Measurements from ENCODE around the gene CYTH4. TPM values are rescaled to one million over a fixed set of nuclear protein-coding genes. Genes with fewer than 3 reads are reported as not detected.

The CYTH4 gene
- total RNA-seq, 4 donors from 2014 or later, result 0.55 to 4.3 (median 2.7) TPM

DNA sequence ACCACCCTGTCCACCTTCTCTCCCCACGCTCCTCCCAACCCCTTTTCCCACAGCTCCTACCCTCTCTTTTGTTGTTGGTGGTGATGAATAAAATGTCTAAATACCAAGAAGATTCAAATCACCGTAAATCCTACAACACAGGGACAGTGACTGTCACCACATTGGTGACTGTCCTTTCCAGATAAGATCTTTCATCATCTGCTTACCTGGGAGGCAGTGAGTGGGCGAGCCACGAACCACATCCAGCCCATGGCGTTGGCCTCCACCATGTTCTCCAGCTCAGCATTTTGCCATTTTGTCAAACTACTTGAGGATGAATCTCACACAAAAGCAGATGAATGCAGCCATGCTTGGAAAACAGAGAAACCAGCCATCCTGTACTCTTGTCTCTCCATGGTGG, 6.7 kb upstream of the CYTH4 start:
- DNase-seq (ENCODE audit: low spot score in 2 of 2), result no peak
- H3K4me1 ChIP-seq, result no peaks in the 10 kb centered on the region
- H3K27ac ChIP-seq, result no peak overlapping the region
- H3K36me3 ChIP-seq, result no peaks in the 10 kb centered on the region
- WGBS, result 83% methylated on average over 5 of the region's 5 CpGs
- H3K27me3 ChIP-seq, result peaks cover 44% of the 10 kb centered on the region
- no peaks in the 10 kb centered on the region for H3K9me3 ChIP-seq
- H3K4me3 ChIP-seq, result no peak overlapping the region
- TF ChIP-seq EP300 (IDR thresholded peaks at IDR 0.05), result no peak
- TF ChIP-seq POLR2AphosphoS5 (IDR thresholded peaks at IDR 0.05), result no peak
- TF ChIP-seq CTCF (IDR thresholded peaks at IDR 0.05), result no peak
- no peak for TF ChIP-seq POLR2A (IDR thresholded peaks at IDR 0.05)

GRCh38 chr22:37276776-37277175, 5.5 kb upstream of the CYTH4 start:
- TF ChIP-seq POLR2A (IDR thresholded peaks at IDR 0.05) (no peak), EP300 (IDR thresholded peaks at IDR 0.05) (no peak), CTCF (IDR thresholded peaks at IDR 0.05) (no peak), POLR2AphosphoS5 (IDR thresholded peaks at IDR 0.05) (no peak)
- 61% methylated on average over 2 of the region's 2 CpGs for WGBS

DNA sequence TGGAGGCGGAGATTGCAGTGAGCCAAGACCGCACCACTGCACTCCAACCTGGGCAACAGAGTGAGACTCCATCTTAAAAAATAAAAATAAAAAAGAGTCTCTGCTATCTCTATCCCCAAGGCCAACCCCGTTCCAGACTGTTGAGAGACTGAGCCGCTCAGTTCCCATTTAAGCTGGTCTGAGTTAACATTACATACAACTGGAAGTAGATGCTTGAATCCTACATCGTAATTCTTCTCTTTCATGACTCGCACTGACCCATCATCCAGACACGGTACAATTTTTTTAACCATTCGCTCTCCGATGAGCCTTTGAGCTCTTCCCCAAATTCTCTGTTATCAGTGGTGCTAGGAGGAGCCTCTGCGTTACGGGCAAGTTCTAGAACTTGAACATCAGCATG, 4.9 kb upstream of the CYTH4 start:
- no peaks in the 10 kb centered on the region for H3K9me3 ChIP-seq
- no peaks in the 10 kb centered on the region for H3K4me1 ChIP-seq
- no peak overlapping the region for H3K27ac ChIP-seq
- no peak for DNase-seq (ENCODE audit: low spot score in 2 of 2)
- 73% methylated on average over 11 of the region's 11 CpGs for WGBS
- H3K4me3 ChIP-seq, result no peak overlapping the region
- peaks cover 42% of the 10 kb centered on the region for H3K27me3 ChIP-seq
- no peak for TF ChIP-seq POLR2A (IDR thresholded peaks at IDR 0.05)
- TF ChIP-seq EP300 (IDR thresholded peaks at IDR 0.05), result no peak
- H3K36me3 ChIP-seq, result no peaks in the 10 kb centered on the region

More at GRCh38 chr22:37276776-37277175, 5.5 kb upstream of the CYTH4 start:
- DNase-seq (ENCODE audit: low spot score in 2 of 2), result no peak
- H3K27me3 ChIP-seq, result peaks cover 43% of the 10 kb centered on the region
- H3K36me3 ChIP-seq, result no peaks in the 10 kb centered on the region
- H3K27ac ChIP-seq, result no peak overlapping the region
- H3K9me3 ChIP-seq, result no peaks in the 10 kb centered on the region
- H3K4me1 ChIP-seq, result no peaks in the 10 kb centered on the region
- no peak overlapping the region for H3K4me3 ChIP-seq

DNA sequence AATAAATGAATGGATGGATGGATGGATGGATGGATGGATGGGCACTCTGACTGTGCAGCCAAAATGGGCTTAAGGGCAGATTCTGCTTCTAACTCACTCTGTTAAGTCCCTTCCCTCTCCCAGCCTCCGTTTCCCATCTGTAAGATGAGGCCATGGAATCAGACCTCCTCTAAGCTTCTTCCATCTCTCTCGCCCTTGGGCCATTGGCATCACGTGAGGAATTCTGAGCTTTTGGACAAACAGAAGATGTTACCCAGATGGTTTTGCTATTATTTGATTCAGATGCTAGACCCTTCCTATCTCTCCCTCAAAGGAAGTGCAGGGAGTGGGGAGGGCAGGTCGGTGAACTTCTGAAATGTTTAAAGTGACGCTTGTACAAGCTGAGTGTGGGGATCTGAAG, 4.0 kb upstream of the CYTH4 start:
- 52% methylated on average over 5 of the region's 5 CpGs for WGBS
- Histone ChIP-seq H3K27me3 (peaks cover 45% of the 10 kb centered on the region), H3K4me3 (no peak overlapping the region), H3K27ac (no peak overlapping the region), H3K4me1 (no peaks in the 10 kb centered on the region), H3K36me3 (no peaks in the 10 kb centered on the region), H3K9me3 (no peaks in the 10 kb centered on the region)
- no peak for DNase-seq (ENCODE audit: low spot score in 2 of 2)
- no peak for TF ChIP-seq EP300 (IDR thresholded peaks at IDR 0.05)
- no peak for TF ChIP-seq POLR2AphosphoS5 (IDR thresholded peaks at IDR 0.05)
- TF ChIP-seq CTCF (IDR thresholded peaks at IDR 0.05), result no peak
- TF ChIP-seq POLR2A (IDR thresholded peaks at IDR 0.05), result no peak

DNA sequence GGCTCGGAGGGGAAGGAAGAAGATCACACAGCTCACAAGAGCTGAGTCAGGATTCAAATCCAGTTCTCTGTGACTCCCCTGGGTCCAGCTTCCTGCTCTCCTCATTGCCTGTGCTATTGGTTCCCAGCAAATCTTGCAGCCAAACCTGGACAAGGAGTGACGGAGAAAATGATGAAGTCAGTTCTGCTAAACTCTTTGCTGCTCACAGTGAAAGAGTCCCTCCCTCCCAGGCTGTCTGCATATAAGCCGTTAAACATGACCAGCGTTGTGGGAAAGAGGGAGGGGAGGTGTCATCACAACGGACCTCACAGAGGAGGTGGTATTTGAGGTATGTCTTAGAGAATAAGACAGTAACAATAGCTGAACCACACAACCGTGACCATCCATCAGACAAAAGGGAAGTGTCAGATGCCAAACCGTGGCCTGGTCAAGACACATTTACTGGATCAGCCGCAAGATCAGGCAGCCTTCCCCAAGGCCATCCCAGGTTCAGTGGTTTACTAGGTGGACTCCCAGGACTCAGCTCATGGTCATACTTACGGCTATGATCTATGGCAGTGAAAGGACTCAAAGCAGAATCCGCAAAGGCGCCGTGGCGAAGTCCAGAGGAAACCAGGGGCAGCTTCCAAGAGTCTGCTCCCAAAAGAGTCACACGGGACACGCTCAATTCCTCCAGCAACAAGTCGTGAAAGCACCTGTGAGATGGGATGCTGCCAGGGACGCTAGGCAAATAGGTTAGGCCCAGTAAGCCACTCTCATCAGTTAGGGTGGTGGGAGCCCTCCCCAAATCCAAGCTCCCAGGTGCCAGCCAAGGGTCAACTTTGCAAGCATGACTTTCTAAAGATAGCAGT, 2.8 kb upstream of the CYTH4 start:
- WGBS, result 52% methylated on average over 12 of the region's 17 CpGs
- Histone ChIP-seq H3K27ac (no peak overlapping the region), H3K27me3 (peaks cover 45% of the 10 kb centered on the region), H3K9me3 (no peaks in the 10 kb centered on the region), H3K36me3 (no peaks in the 10 kb centered on the region), H3K4me1 (no peaks in the 10 kb centered on the region), H3K4me3 (no peak overlapping the region)
- no peak for TF ChIP-seq CTCF (IDR thresholded peaks at IDR 0.05)
- no peak for TF ChIP-seq POLR2AphosphoS5 (IDR thresholded peaks at IDR 0.05)
- TF ChIP-seq POLR2A (IDR thresholded peaks at IDR 0.05), result no peak
- TF ChIP-seq EP300 (IDR thresholded peaks at IDR 0.05), result no peak
- DNase-seq (ENCODE audit: low spot score in 2 of 2), result no peak
